Activated CD8-positive, alpha-beta memory T cell treated with anti-CD3 and anti-CD28 coated beads, Interleukin-2, amount 50 U/mL, for 24 hours (primary cell): Measurements from ENCODE around the gene DDAH2.

Experiments
- DNase-seq: peaks from one replicate; pipeline ENCODE4 v3.0.0-alpha.2; 2020; ENCODE audit errors: extremely low read depth

DDAH2 gene, protein sequence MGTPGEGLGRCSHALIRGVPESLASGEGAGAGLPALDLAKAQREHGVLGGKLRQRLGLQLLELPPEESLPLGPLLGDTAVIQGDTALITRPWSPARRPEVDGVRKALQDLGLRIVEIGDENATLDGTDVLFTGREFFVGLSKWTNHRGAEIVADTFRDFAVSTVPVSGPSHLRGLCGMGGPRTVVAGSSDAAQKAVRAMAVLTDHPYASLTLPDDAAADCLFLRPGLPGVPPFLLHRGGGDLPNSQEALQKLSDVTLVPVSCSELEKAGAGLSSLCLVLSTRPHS

DNA sequence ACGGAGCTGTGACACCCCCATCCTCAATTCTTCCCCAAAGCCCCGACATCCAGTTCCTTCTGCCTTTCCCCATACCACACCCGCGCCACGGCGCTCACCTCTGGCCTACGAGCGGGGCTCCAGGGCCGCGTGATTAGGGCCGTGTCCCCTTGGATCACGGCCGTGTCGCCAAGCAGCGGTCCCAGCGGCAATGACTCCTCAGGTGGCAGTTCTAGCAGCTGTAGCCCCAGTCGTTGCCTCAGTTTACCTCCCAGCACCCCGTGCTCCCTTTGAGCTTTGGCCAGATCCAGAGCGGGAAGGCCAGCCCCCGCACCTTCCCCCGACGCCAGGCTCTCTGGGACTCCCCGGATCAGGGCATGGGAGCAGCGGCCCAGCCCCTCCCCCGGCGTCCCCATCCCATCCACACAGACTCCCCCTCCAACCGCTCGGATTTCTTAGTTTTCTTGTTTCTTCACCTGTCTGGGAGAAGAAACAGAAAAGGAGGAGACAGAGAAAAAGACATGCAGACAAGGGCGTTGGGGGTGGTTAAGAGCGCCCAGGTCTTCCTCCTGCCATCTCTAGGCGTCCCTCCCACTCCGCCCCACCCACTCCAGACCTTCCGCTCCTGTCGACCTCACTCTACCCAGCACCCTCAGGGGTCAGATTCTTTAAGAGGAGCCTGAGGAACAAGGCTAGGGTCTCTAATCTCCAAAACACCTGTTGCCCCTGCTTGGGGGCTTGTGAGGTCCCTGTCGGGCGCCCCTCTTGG lies at the start of gene DDAH2:
Gene DDAH2, minus strand, starts transcription at position 533 of the 748 bp plus-strand sequence. Its CDS starts 138 bp downstream, at position 395.
- DNase-seq, result no peak

DNA sequence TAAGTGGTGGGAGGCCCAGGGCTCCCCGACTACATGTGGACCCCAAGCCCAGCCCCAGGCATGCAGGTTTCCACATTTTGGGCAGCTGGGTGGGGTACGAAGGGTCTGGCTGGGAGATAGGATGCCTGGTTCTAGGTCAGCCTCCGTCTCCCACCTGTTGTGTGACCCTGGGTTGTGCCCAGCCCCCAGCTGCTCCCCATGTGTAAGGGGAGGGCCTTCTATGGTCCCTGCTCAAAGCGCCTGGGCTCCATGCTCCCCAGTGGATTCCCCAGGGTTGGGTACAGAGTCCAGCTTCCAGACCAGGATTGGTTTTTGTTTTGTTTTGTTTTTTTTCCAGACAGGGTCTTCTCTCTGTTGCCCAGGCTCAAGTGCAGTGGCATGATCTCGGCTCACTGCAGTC lies 49.1 kb upstream of the DDAH2 start:
- DNase-seq, result no peak

DNA sequence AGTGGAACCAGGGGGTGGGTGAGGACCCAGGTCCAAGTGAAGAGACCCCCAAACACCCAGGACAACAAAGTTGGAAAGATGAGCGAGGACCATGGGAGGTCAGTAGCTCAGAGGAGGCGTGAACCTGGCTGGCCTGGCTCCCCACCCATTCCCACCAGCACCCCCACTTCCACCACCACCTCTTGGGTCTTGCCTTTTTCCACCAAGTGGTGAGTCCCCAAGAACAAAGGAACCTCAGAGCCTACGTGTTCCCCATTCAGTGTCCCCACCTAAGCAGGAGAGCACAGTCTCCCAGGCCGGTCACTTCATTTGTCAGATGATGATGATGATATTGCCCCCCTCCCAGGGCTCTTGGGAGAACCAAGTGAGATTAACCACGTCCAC lies 48.6 kb upstream of the DDAH2 start:
- no peak for DNase-seq

DNA sequence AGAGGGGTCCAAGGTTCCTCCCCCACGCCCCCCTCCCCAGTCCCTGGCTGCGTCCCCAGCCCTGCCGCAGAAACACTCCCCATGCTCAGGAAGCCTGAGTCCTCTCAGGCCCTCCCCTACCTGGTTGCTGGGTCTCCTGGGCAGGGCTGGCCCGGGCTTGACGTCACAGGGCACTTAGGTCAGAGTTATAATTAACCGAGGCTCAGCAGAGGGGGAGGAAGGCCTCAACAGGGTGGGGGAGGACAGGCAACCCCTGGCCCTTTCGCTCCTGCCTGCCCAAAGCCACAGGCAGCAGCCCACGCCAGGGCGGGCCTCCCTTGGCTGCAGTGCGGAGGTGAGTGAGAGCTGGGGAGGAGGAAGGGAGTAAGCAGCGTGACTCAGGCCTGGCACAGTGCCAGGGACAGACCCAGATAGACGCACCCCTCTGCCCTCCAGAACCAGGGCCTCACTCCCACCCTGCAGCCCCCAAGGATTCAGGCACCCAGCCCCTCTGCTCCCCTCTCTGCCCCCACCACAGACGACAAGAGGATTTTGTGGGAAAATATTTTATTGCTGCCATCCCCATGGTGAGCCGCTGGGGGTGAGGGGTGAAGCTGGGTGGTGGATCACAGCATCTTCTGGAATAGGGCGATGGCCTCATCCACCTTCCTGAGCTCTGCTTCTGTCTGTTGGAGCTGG lies 48.0 kb upstream of the DDAH2 start, which contains the start of gene VWA7:
Gene VWA7, minus strand, starts transcription at position 340 of the 678 bp plus-strand sequence. CDS start 549 bp downstream, outside the sequence.
- peak; percentile 38 for DNase-seq

DNA sequence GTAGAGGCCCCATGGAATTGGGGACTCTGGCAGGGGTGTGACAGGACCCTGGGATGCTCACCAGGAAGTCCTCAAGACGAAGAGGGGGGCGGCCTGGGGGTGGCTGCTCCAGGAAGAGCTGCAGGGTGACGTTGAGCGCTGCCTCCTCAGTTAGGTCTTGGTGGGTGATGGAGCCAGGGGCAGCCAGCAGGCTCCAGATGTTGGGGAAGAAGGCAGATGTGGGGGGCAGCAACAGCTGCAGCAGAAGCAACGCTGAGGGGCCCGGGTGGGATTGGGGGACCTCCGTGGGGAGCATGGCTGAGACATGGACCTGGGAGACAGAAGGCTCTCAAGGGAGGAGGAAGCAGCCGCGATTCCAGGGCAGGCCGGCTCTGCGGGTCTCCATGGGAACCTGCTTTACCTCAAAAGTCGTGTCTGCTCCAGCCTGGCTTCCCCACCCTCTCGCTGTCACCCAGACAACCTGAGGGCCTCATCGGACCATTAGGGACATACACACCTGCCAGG lies 47.4 kb upstream of the DDAH2 start:
- DNase-seq, result no peak

DNA sequence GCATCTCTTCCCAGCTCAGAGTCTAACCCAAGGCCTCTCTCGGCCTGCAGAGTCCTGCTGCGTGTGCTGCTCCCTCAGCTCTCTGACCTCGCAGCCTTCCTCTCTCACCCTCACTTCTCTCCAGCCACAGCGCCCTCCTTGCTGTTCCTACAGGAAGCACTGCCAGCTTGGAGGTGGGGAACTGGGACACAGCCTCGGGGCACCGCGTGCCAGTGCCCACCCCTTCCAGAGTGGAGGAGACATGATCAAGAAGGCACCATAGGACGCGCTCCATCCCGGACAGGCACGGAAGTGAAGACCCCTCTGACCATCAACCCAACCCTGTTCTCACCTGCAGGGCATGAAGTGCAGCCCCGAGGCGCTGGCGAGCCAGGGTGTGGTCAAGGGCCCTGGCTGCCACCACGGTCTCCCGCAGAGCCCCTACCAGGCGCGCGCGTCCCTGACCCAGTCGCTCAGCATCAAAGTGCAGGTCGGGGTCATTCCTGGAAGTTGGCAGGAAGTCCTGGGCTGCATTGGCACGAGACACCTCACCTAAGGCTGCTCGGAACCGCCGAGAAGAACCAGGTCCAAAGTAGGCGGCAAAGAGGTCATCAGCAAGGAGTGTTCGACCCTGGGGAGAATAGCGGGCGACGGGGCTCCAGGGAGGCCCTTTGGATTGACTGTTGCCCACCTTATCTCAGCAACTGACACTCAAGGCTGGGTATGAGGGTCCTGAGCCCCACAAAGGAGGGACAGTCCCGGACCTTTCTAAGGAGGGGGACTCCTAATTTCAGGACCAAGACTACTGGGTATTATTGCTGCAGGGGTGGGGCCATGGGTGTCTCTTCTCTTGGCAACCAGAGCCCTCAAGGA lies 46.8 kb upstream of the DDAH2 start:
- DNase-seq, result no peak

DNA sequence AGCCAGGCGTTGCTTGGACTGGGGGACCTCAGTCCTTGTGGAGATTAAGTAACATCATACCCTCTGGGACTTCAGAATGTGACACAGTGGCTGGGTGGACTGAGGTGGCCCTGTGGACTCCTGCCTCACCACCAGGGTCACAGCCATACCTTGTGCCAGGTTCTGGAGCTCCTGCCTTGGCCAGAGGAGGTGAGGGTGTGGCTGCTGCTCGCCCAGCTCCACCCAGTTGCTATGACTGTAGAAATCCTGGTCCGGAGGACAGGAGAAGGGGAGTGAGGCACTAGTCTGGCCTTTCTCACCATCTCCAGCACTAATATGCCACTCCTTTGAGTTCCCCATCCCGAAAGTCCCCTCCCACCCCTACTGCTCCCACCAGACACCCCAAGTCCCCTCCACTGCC lies 46.1 kb upstream of the DDAH2 start:
- DNase-seq, result no peak

DNA sequence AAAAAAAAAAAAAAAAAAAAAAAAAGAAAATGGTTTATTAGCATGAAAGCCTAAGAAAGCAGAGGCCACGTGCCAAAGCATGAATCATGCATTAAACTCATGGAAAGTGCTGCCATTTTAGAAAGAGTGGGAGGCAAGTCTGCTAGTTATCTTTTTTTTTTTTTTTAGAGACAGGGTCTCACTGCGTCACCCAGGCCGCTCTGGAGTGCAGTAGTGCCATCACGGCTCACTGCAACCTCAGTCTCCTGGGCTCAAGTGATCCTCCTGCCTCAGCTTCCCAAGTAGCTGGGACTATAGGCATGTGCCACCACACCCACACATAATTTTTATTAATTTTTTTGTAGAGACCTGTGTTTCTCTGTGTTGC lies 42.9 kb upstream of the DDAH2 start:
- DNase-seq, result no peak

DNA sequence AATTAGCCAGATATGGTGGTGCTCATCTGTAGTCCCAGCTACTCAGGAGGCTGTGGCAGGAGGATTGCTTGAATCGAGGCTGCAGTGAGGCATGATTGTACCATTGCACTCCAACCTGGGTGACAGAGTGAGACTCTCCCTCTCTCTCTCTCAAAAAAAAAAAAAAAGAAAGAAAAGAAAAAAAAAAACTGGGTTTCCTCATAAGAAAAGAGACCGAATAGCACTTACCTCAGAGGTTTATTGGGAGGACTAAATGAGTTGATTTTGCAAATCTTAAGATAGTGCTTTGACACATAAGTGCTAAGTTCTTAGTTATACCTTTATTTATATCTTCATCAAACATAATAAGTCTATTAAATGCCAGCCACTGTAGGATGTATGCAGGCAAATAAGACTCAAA lies 41.8 kb upstream of the DDAH2 start:
- DNase-seq, result no peak

DNA sequence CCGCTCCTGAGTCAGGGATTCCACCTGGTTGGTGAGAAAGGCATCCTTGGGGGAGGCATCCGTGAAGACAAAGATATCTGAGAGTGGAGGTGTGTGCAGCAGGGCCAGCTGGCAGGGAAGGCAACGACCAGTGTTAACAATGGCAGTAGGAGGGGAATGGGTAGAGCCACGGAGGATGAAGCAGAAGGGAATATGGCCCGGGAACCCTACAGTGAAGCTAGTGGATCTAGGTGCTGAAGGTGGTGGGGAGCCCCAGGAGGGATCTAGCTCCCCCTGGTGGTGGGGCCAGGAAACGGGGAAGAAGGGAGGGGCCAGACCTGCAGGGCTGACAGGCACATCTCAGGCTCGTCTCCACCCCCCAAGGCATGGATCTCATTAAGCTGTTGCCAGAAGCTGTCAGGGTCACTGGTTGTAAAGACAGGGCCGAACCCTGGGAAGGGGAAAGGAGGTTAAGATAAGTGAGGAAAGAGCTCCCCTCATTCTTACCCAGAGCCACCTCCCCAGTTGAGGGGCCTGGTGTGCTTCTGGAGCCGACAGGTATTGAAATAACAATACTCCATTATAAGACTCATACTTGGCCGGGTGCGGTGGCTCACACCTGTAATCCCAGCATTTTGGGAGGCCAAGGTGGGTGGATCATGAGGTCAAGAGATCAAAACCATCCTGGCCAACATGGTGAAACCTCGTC lies 40.7 kb upstream of the DDAH2 start:
- peak; percentile 61 for DNase-seq

DNA sequence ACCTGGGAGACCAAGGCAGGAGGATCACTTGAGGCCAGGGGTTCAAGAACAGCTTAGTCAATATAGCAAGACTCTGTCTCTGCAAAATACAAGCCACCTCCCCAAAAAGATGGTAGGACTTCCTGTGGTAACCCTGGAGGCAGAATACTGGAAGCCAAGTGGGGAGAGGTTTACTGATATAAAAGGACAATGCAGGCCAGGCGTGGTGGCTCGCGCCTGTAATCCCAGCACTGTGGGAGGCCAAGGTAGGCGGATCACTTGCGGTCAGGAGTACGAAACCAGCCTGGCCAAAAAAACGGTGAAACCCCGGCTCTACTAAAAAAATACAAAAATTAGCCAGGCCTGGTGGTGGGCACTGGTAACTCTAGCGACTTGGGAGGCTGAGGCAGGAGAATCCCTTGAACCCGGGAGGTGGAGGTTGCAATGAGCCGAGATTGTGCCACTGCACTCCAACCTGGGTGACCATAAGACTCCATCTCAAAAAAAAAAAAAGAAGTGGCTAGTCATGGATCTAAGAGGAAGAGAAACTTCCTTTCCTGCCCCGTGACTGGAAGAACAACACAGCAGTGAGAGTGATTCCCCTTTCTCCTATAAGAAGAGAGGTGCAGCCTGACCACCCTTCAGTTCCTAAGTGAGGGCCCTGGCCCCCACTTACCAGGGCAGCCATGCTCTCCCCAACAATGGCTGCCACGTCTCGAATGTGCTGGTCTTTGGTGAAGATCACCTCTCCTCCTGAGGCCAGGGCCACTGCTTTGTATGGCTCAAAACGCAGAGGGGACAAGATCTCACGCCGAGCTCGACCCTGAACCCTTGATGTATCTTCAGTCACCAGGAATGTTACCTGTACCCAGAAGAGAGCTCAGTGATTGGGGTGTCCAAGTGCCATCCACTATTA lies 39.5 kb upstream of the DDAH2 start:
- DNase-seq, result no peak

DNA sequence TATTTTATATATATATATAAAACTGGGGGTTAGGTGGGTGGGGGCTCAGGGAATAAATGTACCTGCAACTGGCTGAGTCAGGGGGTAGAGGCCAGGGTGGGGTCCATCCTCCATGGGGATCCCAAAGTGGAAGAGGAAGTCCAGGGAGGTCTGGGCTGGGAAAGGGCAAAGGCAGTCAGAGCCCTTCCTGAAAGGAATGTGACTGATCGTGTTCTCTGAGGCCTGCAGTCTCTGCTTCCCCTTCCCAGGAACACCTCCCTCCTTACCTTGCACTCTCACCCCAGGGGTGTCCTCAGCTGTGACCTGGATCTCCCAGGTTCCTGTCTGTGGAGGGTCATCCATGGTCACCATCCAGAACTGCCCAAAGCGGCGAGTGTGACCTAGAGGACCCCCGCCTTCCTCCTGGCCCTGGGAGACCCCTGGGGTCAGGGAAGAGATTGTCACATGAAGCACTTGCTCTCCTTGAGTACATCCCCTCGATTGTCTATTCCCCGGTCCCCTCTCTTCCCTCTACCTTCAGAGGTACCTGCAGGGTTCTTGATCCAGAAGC lies 38.1 kb upstream of the DDAH2 start:
- DNase-seq, result no peak

DNA sequence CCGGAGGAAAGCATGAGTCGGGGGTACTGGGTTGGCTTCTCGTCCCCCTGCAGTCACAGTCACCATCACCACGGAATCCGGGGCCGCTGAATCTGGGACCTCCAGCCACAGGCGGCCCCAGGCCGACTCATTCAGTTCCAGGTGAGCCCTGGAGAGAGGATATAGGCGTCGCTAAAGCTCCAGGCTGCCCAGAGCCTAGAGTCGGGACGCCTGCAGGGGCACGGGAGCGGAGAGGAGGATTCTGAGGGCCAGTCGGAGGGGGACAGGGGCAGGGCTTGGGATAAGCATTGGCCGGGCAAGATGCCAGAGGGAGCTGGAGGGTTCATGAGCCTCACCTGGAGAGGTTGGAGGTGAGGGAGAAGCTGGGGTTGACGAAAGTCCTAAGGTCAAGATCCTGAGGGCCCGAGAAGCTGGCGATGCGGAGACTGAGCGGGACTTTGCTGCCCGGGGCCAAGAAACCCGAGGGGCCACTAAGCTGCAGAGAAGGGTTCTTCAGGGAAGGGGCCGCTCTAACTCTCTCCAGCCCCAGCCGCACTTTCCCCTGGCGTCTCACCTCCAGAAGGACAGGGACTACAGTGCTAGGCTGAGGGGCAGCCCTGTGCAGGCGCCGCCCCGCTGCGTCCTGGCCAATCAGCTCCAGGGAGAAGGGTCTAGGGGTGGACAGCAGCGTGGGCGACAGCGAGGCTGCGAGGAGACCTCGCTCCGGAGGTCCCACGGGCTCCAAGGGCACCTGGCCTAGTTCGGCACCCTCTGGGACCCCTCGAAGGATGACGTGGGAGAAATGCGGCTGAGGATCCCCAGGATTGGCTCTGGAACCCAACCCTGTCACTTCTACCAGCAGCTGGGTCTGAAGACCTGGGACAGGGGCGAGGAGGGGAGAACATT lies 37.1 kb upstream of the DDAH2 start:
- no peak for DNase-seq

DNA sequence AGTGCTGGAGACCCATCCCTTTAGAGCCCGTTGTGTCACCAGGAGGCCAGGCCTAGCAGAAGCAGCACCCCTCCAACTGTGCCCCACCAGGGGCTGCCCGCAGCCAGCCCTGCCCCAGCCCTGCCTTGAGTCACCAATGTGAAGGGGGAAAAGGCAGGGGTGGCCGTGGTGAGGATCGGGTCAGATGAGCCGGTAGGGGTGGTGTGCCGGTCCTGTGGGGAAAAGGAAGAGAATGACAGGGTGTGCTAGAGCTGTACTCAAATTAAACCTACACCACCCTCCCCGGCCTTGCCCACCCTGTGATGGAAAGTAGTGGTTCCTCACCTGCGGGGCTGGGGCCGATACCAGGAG lies 36.4 kb upstream of the DDAH2 start:
- DNase-seq, result no peak

DNA sequence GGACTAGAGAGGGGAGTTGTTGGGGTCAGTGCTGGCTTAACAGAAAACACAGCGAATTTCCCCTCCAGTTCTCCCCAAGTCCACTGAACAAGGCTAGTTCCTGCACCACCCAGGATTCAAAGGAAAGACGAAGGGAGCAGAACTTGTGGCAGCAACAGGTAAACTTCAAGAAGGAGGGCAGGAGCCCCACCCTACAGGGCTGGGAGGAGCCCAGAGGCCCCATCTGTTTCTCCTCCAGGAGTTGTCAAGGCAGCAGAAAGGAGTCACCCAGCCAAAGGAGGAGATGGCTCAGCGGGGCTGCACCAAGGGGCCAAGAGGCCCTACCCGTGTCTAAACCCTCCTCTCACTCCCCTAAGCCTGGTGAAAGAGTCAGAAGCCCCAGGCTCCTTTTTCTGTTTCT lies 35.1 kb upstream of the DDAH2 start:
- DNase-seq, result no peak

DNA sequence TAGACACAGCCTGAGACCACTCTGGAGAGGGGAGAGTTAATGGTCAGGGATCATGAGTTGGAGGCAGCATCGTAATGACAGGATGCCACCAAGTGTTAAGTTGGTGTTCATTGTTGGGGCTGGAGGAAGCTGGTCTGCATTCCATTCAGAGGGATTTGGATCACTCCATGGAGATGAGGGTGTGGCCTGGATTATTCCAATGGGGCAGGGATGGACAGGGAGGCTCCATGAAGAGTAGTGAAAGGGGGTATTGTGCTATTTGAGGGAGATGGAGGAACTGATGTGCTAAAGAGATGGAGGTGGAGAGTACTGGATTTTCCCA lies 34.5 kb upstream of the DDAH2 start:
- no peak for DNase-seq

DNA sequence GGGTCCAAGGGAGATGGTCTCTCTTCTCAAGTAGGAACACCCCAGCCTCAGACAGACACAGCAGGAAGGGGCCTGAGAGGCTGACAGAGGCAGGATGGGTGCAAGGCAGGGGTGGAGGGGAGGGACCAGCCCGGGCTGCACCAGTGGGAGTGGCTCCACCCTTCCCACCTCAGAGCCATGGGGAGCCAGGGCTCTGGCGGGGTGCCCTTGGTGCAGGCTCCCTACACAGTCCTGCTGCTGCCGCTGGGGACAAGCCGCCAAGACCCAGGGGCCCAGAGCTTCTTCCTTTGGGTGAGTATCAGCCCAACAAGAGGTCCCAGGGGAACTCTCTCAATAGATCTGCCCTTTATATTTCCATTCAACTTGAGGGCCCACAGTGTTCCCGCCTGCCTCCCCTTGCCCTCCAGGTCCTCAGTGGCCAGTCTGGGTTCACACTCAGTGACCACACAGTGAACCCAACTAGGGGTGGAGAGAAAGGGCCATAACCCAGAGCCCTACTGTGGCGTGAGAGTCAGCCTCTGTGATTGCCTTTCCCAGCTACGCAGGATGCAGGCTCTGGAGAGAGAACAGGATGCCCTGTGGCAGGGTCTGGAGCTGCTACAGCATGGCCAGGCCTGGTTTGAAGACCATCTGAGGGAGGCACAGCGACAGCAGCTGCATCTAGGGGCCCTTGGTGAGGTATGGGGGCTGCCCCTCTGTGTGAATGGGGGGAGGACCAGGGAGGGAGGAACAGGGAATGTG lies 33.9 kb upstream of the DDAH2 start:
- DNase-seq, result no peak

DNA sequence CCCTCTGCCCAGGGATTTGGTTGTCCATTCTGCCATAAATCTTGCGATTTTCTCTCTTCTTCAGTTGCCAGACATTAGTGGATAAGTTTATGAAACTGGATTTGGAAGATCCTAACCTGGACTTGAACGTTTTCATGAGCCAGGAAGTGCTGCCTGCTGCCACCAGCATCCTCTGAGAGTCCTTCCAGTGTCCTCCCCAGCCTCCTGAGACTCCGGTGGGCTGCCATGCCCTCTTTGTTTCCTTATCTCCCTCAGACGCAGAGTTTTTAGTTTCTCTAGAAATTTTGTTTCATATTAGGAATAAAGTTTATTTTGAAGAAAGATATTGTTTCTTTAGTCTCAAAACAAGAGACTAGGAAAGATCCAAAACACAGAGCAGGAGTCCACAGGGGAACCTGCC lies 33.3 kb upstream of the DDAH2 start, which contains the start of gene SAPCD1:
Gene SAPCD1, plus strand, starts transcription at position 301 of the 400 bp plus-strand sequence. CDS start 399 bp downstream, outside the sequence.
- DNase-seq, result no peak
